K562 (cell line): ENCODE results near the gene STMN3. TPM values are rescaled to one million over a fixed set of nuclear protein-coding genes. Genes with fewer than 3 reads are reported as not detected.

Experiments
- ATAC-seq: fragments of 200-7000 bp; cut with Tn5 transposase; 3 replicates; pipeline ENCODE4 v1.9.1; 2020; ENCODE audit warnings: moderate library complexity
- BruUV-seq: library from RNA; stranded (reverse); fragments of 400-500 nt; replicated peaks from 2 replicates; lab custom pipeline; 2021; lab: Mats Ljungman, UMichigan
- CTCF ChIA-PET: fragments of 300-600 bp; formaldehyde crosslinking; extraction: SDS; loops from one replicate; lab custom pipeline; 2021; ENCODE audit warnings: low intra/inter-chr PET ratio; lab: Yijun Ruan, JAX
- POLR2A ChIA-PET: fragments of 300-600, 350-650 bp; sonication (Branson Sonifier 250); formaldehyde crosslinking; extraction: SDS; loops from one replicate; lab custom pipeline; 2021; ENCODE audit warnings: antibody characterized with exemption, inconsistent platforms; lab: Yijun Ruan, JAX
- DNase-seq, 4 experiments: peaks; one replicate each; pipeline versions ENCODE4 v3.0.0 to v3.0.0-alpha.2; 2011 to 2018; ENCODE audit warnings: low spot score in 3 of 4, mixed read lengths in 3 of 4; ENCODE audit errors: extremely low read depth in 1 of 4
- FAIRE-seq: peaks from 2 replicates; lab custom pipeline; 2011; peaks lifted over from hg19 to GRCh38; lab: Jason Lieb, UNC
- H2AFZ ChIP-seq: 2 replicates; pipeline ENCODE4 v1.6.0; 2011; ENCODE audit warnings: low read depth, low read length, control low read depth, inconsistent platforms
- H3K27ac ChIP-seq: fragments of 200-600 bp; 3 replicates; pipeline ENCODE4 v1.8.0; 2011; ENCODE audit warnings: low read depth, mild to moderate bottlenecking, control low read depth, inconsistent platforms, low read length, moderate library complexity, mixed read lengths; ENCODE audit errors: extremely low read depth
- H3K27me3 ChIP-seq, 2 experiments: fragments of 300-600 bp in 1 of 2; 2 replicates in 1 of 2; 3 replicates in 1 of 2; pipeline versions ENCODE4 v1.6.0 to v1.8.0; 2011; ENCODE audit warnings: inconsistent platforms in 2 of 2, low read length in 2 of 2, mild to moderate bottlenecking in 1 of 2, mixed read lengths in 1 of 2, moderate library complexity in 1 of 2; ENCODE audit not compliant: control insufficient read depth in 2 of 2, insufficient read depth in 2 of 2
- H3K36me3 ChIP-seq: fragments of 300-600 bp; 3 replicates; pipeline ENCODE4 v1.8.0; 2011; ENCODE audit warnings: mild to moderate bottlenecking, low read length, inconsistent platforms; ENCODE audit not compliant: control insufficient read depth, insufficient read depth
- H3K4me1 ChIP-seq, 2 experiments: fragments of 200-600 bp in 1 of 2; replicated peaks in 1 of 2; 2 replicates in 1 of 2; 3 replicates in 1 of 2; pipeline versions ENCODE4 v1.5.1 to v1.8.0; 2011; ENCODE audit warnings: inconsistent platforms in 2 of 2, low read length in 2 of 2, mild to moderate bottlenecking in 1 of 2, mixed read lengths in 1 of 2, moderate library complexity in 1 of 2; ENCODE audit not compliant: control insufficient read depth in 2 of 2, insufficient read depth in 2 of 2
- H3K4me2 ChIP-seq: 2 replicates; pipeline ENCODE4 v1.6.1; 2011; ENCODE audit warnings: low read length, control low read depth, inconsistent platforms, mixed read lengths; ENCODE audit not compliant: insufficient read depth
- H3K4me3 ChIP-seq: fragments of 200-600 bp; sonication (generic), shearing (Covaris generic); 2 replicates; pipeline ENCODE4 v1.5.1; 2016; ENCODE audit warnings: control low read depth, inconsistent platforms
- H3K79me2 ChIP-seq: fragments of 200-600 bp; 3 replicates; pipeline ENCODE4 v1.8.0; 2011; ENCODE audit warnings: low read length, inconsistent platforms; ENCODE audit not compliant: control insufficient read depth, insufficient read depth
- H3K9ac ChIP-seq, 2 experiments: 2 replicates each; pipeline versions ENCODE4 v1.6.0 to v1.6.1; 2011; ENCODE audit warnings: low read depth in 2 of 2, low read length in 2 of 2, control low read depth in 1 of 2, inconsistent platforms in 1 of 2, mild to moderate bottlenecking in 1 of 2, mixed read lengths in 1 of 2; ENCODE audit not compliant: insufficient read depth in 1 of 2
- H3K9me1 ChIP-seq: one replicate; pipeline ENCODE4 v1.6.0; 2011; ENCODE audit warnings: inconsistent platforms, mild to moderate bottlenecking, low read length, moderate library complexity; ENCODE audit not compliant: control insufficient read depth, insufficient read depth
- H3K9me3 ChIP-seq: replicated peaks from 2 replicates; pipeline ENCODE4 v1.5.1; 2011; ENCODE audit warnings: low read depth, low read length, inconsistent platforms; ENCODE audit not compliant: control insufficient read depth, insufficient read depth
- H4K20me1 ChIP-seq: replicated peaks from 2 replicates; pipeline ENCODE4 v1.6.1; 2011; ENCODE audit warnings: low read length, inconsistent platforms, mixed read lengths; ENCODE audit not compliant: control insufficient read depth, insufficient read depth
- ARID2 ChIP-seq: fragments of 450-650 bp; IDR thresholded peaks from 2 replicates; pipeline ENCODE4 v1.6.1; 2017; ENCODE audit warnings: antibody characterized with exemption, mild to moderate bottlenecking
- E2F6 ChIP-seq, 2 experiments: IDR thresholded peaks; 2 replicates each; pipeline ENCODE4 v1.6.1; 2011; ENCODE audit warnings: borderline replicate concordance in 1 of 2, control low read depth in 1 of 2, low read depth in 1 of 2, low read length in 1 of 2, mild to moderate bottlenecking in 1 of 2, mixed read lengths in 1 of 2, moderate library complexity in 1 of 2; ENCODE audit not compliant: insufficient read depth in 1 of 2, insufficient read length in 1 of 2, poor library complexity in 1 of 2, severe bottlenecking in 1 of 2; ENCODE audit errors: extremely low read depth in 1 of 2
- HNRNPH1 ChIP-seq: fragments of 200-400 bp; formaldehyde crosslinking; optimal IDR thresholded peaks from 2 replicates; pipeline ENCODE3; 2017; ENCODE audit warnings: low read depth, mild to moderate bottlenecking, low read length, moderate library complexity
- KAT2B ChIP-seq: IDR thresholded peaks from one replicate; pipeline ENCODE4 v1.6.1; 2012; ENCODE audit warnings: low read depth, mild to moderate bottlenecking, control low read depth, inconsistent platforms, low read length, moderate library complexity
- LARP7 ChIP-seq: fragments of 450-650 bp; IDR thresholded peaks from 2 replicates; pipeline ENCODE4 v1.6.1; 2016
- NBN ChIP-seq: fragments of 450-650 bp; IDR thresholded peaks from 2 replicates; pipeline ENCODE4 v1.6.1; 2016; ENCODE audit warnings: low read depth, mild to moderate bottlenecking
- PCBP2 ChIP-seq: fragments of 200-400 bp; formaldehyde crosslinking; IDR thresholded peaks from 2 replicates; pipeline ENCODE4 v1.6.1; 2018; ENCODE audit warnings: low read length, low read depth, mild to moderate bottlenecking, moderate library complexity; ENCODE audit not compliant: poor library complexity, severe bottlenecking
- SREBF2 ChIP-seq: sonication (generic); formaldehyde crosslinking; IDR thresholded peaks from 2 replicates; pipeline ENCODE4 v1.4.0; 2020; ENCODE audit warnings: mild to moderate bottlenecking, missing genetic modification reagents
- SRSF3 ChIP-seq: fragments of 200-400 bp; formaldehyde crosslinking; IDR thresholded peaks from 2 replicates; pipeline ENCODE4 v1.6.1; 2016; ENCODE audit warnings: mild to moderate bottlenecking, low read length, moderate library complexity; ENCODE audit not compliant: insufficient read depth
- TAF1 ChIP-seq: IDR thresholded peaks from 2 replicates; pipeline ENCODE4 v1.6.1; 2011; ENCODE audit warnings: mild to moderate bottlenecking, low read length, moderate library complexity; ENCODE audit not compliant: insufficient read depth, control insufficient read depth, severe bottlenecking; ENCODE audit errors: extremely low read depth
- ZNF324 ChIP-seq: fragments of 250-450 bp; sonication (Bioruptor Pico); IDR thresholded peaks from 2 replicates; pipeline ENCODE4 v1.4.0; 2020; ENCODE audit warnings: mild to moderate bottlenecking
- ZNF449 ChIP-seq: fragments of 250-450 bp; sonication (Bioruptor Pico); IDR thresholded peaks from 2 replicates; pipeline ENCODE4 v1.8.0; 2022; ENCODE audit warnings: moderate library complexity, mild to moderate bottlenecking, inconsistent platforms
- WGBS: fragments of 100-300 bp; shearing (Covaris generic); methylation state at CpG from one replicate; pipeline ENCODE4 v1.1.6; 2016; ENCODE audit warnings: low coverage, mixed read lengths; ENCODE audit not compliant: insufficient coverage; ENCODE audit errors: missing lambda C conversion rate; 5-methylcytosine and 5-hydroxymethylcytosine counted together
- in situ Hi-C: fragments of 300-500 bp; cut with MboI; formaldehyde crosslinking; loops from 4 replicates; pipeline ENCODE4 v1.15.0; 2018; ENCODE audit warnings: inconsistent platforms, mixed read lengths
- intact Hi-C: fragments of 100-400 bp; cut with micrococcal nuclease; formaldehyde crosslinking; loops from 2 replicates; pipeline ENCODE4 v1.14.2; 2022
- polyA plus RNA-seq, 8 experiments: library from polyadenylated mRNA; depleted of rRNA in 4 of 8; stranded (reverse) in 5 of 8; unstranded in 3 of 8; fragments of >200 nt; fragmentation: Nextera tagmentation in 2 of 8; fragmentation: Illumina TruSeq in 1 of 8; extraction: Ambion mirVana in 2 of 8; extraction: Trizol in 1 of 8; gene quantifications; 2 replicates each; pipeline versions ENCODE4 v1.2.1 to v1.2.3, GENCODE V29; 2011 to 2014; ENCODE audit warnings: inconsistent platforms in 1 of 8, missing spikeins in 1 of 8
- total RNA-seq, 7 experiments: library from RNA; depleted of rRNA in 6 of 7; stranded (reverse); fragments of >200 nt in 6 of 7; fragmentation: Illumina TruSeq in 2 of 7; extraction: Trizol in 2 of 7; gene quantifications; 2 replicates each; pipeline versions ENCODE4 v1.2.1 to v1.2.3, GENCODE V29; 2011 to 2021; ENCODE audit warnings: low replicate concordance in 1 of 7

Gene STMN3
- total and polyA plus RNA-seq, 9 of the 15 experiments (the other 6 are each of a cell fraction or from before 2014, with no cell fraction given) = 0.70 to 65.6 (median 29.4) TPM

GRCh38 chr20:63635431-63636141, 17.6 kb downstream of the STMN3 start:
- Histone ChIP-seq H2AFZ (no peak overlapping the region), H3K79me2 (no peaks in the 10 kb centered on the region), H3K9me3 (no peaks in the 10 kb centered on the region), H3K4me3 (no peak overlapping the region), H3K9ac (no peak overlapping the region), H3K9me1 (no peaks in the 10 kb centered on the region), H4K20me1 (no peaks in the 10 kb centered on the region), H3K27me3 (no peaks in the 10 kb centered on the region), H3K27ac (no peak overlapping the region), H3K4me1 (peaks cover 0 to 18% of the 10 kb centered on the region in 2 experiments; a peak in 3 of 5 replicates), H3K4me2 (no peak overlapping the region), H3K36me3 (no peaks in the 10 kb centered on the region; the same call in 2 of the 3 replicates)
- ATAC-seq (no peak), DNase-seq (no peak), FAIRE-seq (no peak)
- in situ Hi-C loops = no loop called here
- CTCF ChIA-PET = no interaction called here
- WGBS = 68% methylated on average over 15 of the region's 15 CpGs
- BruUV-seq = no TSS peak
- POLR2A ChIA-PET = no interaction called here
- intact Hi-C loops = no loop called here
- TF ChIP-seq LARP7 (no peak), SREBF2 (CRISPR knock-in tag) (no peak), TAF1 (no peak), PCBP2 (no peak), ZNF324 (CRISPR knock-in tag) (no peak)

- Histone ChIP-seq H3K27me3 (no peaks in the 10 kb centered on the region), H3K4me1 (peaks cover 3 to 15% of the 10 kb centered on the region in 2 experiments; a peak in 4 of 5 replicates), H3K9me1 (no peaks in the 10 kb centered on the region), H3K4me2 (no peak overlapping the region), H3K36me3 (peaks cover 3% of the 10 kb centered on the region; the same call in 1 of the 3 replicates), H3K9me3 (no peaks in the 10 kb centered on the region), H3K4me3 (no peak overlapping the region), H4K20me1 (no peaks in the 10 kb centered on the region), H2AFZ (no peak overlapping the region), H3K27ac (no peak overlapping the region), H3K9ac (no peak overlapping the region), H3K79me2 (peaks cover 3% of the 10 kb centered on the region)
- POLR2A ChIA-PET = no interaction called here
- no TSS peak for BruUV-seq
- 64% methylated on average over 9 of the region's 9 CpGs for WGBS
- DNase-seq (no peak), ATAC-seq (no peak), FAIRE-seq (no peak)
- no peak for TF ChIP-seq ARID2
- TF ChIP-seq SRSF3 = no peak
- TF ChIP-seq ZNF449 (CRISPR knock-in tag) = no peak
- no peak for TF ChIP-seq HNRNPH1
- TF ChIP-seq E2F6 (IDR thresholded peaks at IDR 0.05; ENCODE audit: borderline replicate concordance in 1 of 2, extremely low read depth in 1 of 2, insufficient read depth in 1 of 2, insufficient read length in 1 of 2, low read depth in 1 of 2, low read length in 1 of 2, poor library complexity in 1 of 2, severe bottlenecking in 1 of 2) = no peak
- no peak for TF ChIP-seq KAT2B
- TF ChIP-seq NBN = no peak
- in situ Hi-C loops (no loop called here), intact Hi-C loops (no loop called here)
- CTCF ChIA-PET = no interaction called here
Observed at GRCh38 chr20:63633732-63634131, 19.5 kb downstream of the STMN3 start.
